H9 (cell line): ENCODE measurements around the gene BICD2. TPM values are rescaled to one million over a fixed set of nuclear protein-coding genes. Genes with fewer than 3 reads are reported as not detected.

ENCODE experiments used
- DNase-seq: peaks from one replicate; pipeline ENCODE4 v3.0.0-alpha.2; 2017
- H2AFZ ChIP-seq: one replicate; pipeline ENCODE4 v1.6.1; 2013; ENCODE audit warnings: mild to moderate bottlenecking, low read length, control low read depth, moderate library complexity
- H2AK5ac ChIP-seq: 2 replicates; pipeline ENCODE4 v1.6.1; 2013; ENCODE audit warnings: low read length, control low read depth, mixed read lengths; ENCODE audit not compliant: insufficient read length
- H2BK120ac ChIP-seq: one replicate; pipeline ENCODE4 v1.6.1; 2013; ENCODE audit warnings: low read depth, mild to moderate bottlenecking, low read length, control low read depth, inconsistent platforms; ENCODE audit not compliant: poor library complexity, severe bottlenecking
- H2BK12ac ChIP-seq: 2 replicates; pipeline ENCODE4 v1.6.1; 2013; ENCODE audit warnings: low read length, control low read depth, mixed read lengths, low read depth; ENCODE audit not compliant: insufficient read length
- H2BK15ac ChIP-seq: 2 replicates; pipeline ENCODE4 v1.6.1; 2013; ENCODE audit warnings: low read depth, low read length, control low read depth
- H2BK20ac ChIP-seq: one replicate; pipeline ENCODE4 v1.6.1; 2013; ENCODE audit warnings: low read depth, mild to moderate bottlenecking, low read length, control low read depth, inconsistent platforms; ENCODE audit not compliant: poor library complexity, severe bottlenecking
- H2BK5ac ChIP-seq: 2 replicates; pipeline ENCODE4 v1.6.1; 2013; ENCODE audit warnings: low read length, control low read depth, mixed read lengths; ENCODE audit not compliant: insufficient read length
- H3K14ac ChIP-seq: 2 replicates; pipeline ENCODE4 v1.6.1; 2013; ENCODE audit warnings: low read length, control low read depth; ENCODE audit not compliant: insufficient read depth
- H3K18ac ChIP-seq: 2 replicates; pipeline ENCODE4 v1.6.1; 2013; ENCODE audit warnings: low read depth, mild to moderate bottlenecking, mixed read lengths, low read length, control low read depth; ENCODE audit not compliant: insufficient read length
- H3K23ac ChIP-seq: 2 replicates; pipeline ENCODE4 v1.6.1; 2013; ENCODE audit warnings: low read length, control low read depth, mixed read lengths, low read depth; ENCODE audit not compliant: insufficient read length
- H3K23me2 ChIP-seq: 2 replicates; pipeline ENCODE4 v1.6.1; 2013; ENCODE audit warnings: low read depth, mild to moderate bottlenecking, mixed read lengths, low read length, control low read depth; ENCODE audit not compliant: insufficient read length, poor library complexity, severe bottlenecking
- H3K27ac ChIP-seq: 2 replicates; pipeline ENCODE4 v1.5.1; 2013; ENCODE audit warnings: low read length, control low read depth, mixed read lengths, low read depth; ENCODE audit not compliant: insufficient read length
- H3K27me3 ChIP-seq: 2 replicates; pipeline ENCODE4 v1.6.1; 2013; ENCODE audit warnings: low read length, control low read depth, inconsistent platforms; ENCODE audit not compliant: insufficient read depth
- H3K4ac ChIP-seq: 2 replicates; pipeline ENCODE4 v1.6.1; 2013; ENCODE audit warnings: low read depth, mild to moderate bottlenecking, control low read depth, inconsistent platforms, low read length, moderate library complexity
- H3K4me1 ChIP-seq: 2 replicates; pipeline ENCODE4 v1.6.1; 2013; ENCODE audit warnings: low read length, control low read depth, inconsistent platforms; ENCODE audit not compliant: insufficient read depth
- H3K4me2 ChIP-seq: 2 replicates; pipeline ENCODE4 v1.6.1; 2013; ENCODE audit warnings: low read length, control low read depth, mixed read lengths; ENCODE audit not compliant: insufficient read length, insufficient read depth
- H3K56ac ChIP-seq: 2 replicates; pipeline ENCODE4 v1.6.1; 2013; ENCODE audit warnings: low read depth, mild to moderate bottlenecking, mixed read lengths, low read length, control low read depth; ENCODE audit not compliant: insufficient read length
- H3K79me1 ChIP-seq: 2 replicates; pipeline ENCODE4 v1.6.1; 2013; ENCODE audit warnings: low read depth, mild to moderate bottlenecking, moderate library complexity, low read length, control low read depth, inconsistent platforms; ENCODE audit not compliant: insufficient read depth, poor library complexity, severe bottlenecking
- H3K79me2 ChIP-seq: 2 replicates; pipeline ENCODE4 v1.6.1; 2013; ENCODE audit warnings: low read length, control low read depth, inconsistent platforms; ENCODE audit not compliant: insufficient read depth
- H3K9ac ChIP-seq: 2 replicates; pipeline ENCODE4 v1.6.1; 2013; ENCODE audit warnings: low read length, control low read depth, mixed read lengths; ENCODE audit not compliant: insufficient read length; ENCODE audit errors: extremely low read depth
- H3K9me3 ChIP-seq: one replicate; pipeline ENCODE4 v1.6.1; 2013; ENCODE audit warnings: low read depth, low read length, inconsistent platforms; ENCODE audit not compliant: control insufficient read depth
- H3T11ph ChIP-seq: one replicate; pipeline ENCODE4 v1.6.1; 2013; ENCODE audit warnings: mild to moderate bottlenecking, low read length, control low read depth, inconsistent platforms
- H4K20me1 ChIP-seq: one replicate; pipeline ENCODE4 v1.6.1; 2013; ENCODE audit not compliant: control insufficient read depth, insufficient read length, insufficient read depth
- H4K5ac ChIP-seq: 2 replicates; pipeline ENCODE4 v1.6.1; 2013; ENCODE audit warnings: low read depth, mild to moderate bottlenecking, mixed read lengths, low read length, control low read depth; ENCODE audit not compliant: insufficient read length
- H4K8ac ChIP-seq: replicated peaks from 2 replicates; pipeline ENCODE4 v1.6.1; 2013; ENCODE audit warnings: low read length, control low read depth, mixed read lengths, low read depth; ENCODE audit not compliant: insufficient read length
- H4K91ac ChIP-seq: 2 replicates; pipeline ENCODE4 v1.6.1; 2013; ENCODE audit warnings: low read depth, mild to moderate bottlenecking, moderate library complexity, mixed read lengths, low read length, control low read depth; ENCODE audit not compliant: insufficient read length
- H3K27ac Mint-ChIP-seq, 3 experiments: 2 replicates in 2 of 3; 3 replicates in 1 of 3; pipeline ENCODE4 v1.8.0; 2020 to 2021; ENCODE audit warnings: mixed read lengths in 3 of 3, mild to moderate bottlenecking in 1 of 3, moderate library complexity in 1 of 3
- H3K27me3 Mint-ChIP-seq: 2 replicates; pipeline ENCODE4 v1.8.0; 2021; ENCODE audit warnings: low read depth, mild to moderate bottlenecking, moderate library complexity, mixed read lengths
- H3K36me3 Mint-ChIP-seq, 3 experiments: 2 replicates in 2 of 3; 3 replicates in 1 of 3; pipeline ENCODE4 v1.8.0; 2020 to 2021; ENCODE audit warnings: low read depth in 3 of 3, mixed read lengths in 3 of 3; ENCODE audit not compliant: insufficient read depth in 1 of 3
- H3K4me1 Mint-ChIP-seq, 2 experiments: 2 replicates each; pipeline ENCODE4 v1.8.0; 2020; ENCODE audit warnings: mixed read lengths in 2 of 2
- H3K4me3 Mint-ChIP-seq, 2 experiments: 2 replicates in 1 of 2; 3 replicates in 1 of 2; pipeline ENCODE4 v1.8.0; 2020 to 2021; ENCODE audit warnings: mild to moderate bottlenecking in 2 of 2, mixed read lengths in 2 of 2, moderate library complexity in 1 of 2
- H3K9me3 Mint-ChIP-seq, 2 experiments: 2 replicates in 1 of 2; 3 replicates in 1 of 2; pipeline ENCODE4 v1.8.0; 2020; ENCODE audit warnings: mild to moderate bottlenecking in 2 of 2, mixed read lengths in 2 of 2, moderate library complexity in 1 of 2
- WGBS: extraction: QIAGEN DNeasy Blood & Tissue Kit; methylation state at CpG from one replicate; pipeline ENCODE4 v1.1.7; 2013; ENCODE audit warnings: missing lambda C conversion rate, low lambda C conversion rate, mixed read lengths; ENCODE audit not compliant: insufficient read length; ENCODE audit errors: extremely low coverage; 5-methylcytosine and 5-hydroxymethylcytosine counted together
- total RNA-seq: library from RNA; stranded (reverse); gene quantifications from 2 replicates; pipeline ENCODE4 v1.2.1, GENCODE V29; 2021
- TF ChIP-seq, protein P1 (sequence below): fragments of 200-600 bp; sonication (generic); conservative IDR thresholded peaks from 3 replicates; pipeline ENCODE4 v1.8.0; 2021; ENCODE audit warnings: antibody characterized with exemption, mild to moderate bottlenecking

The BICD2 gene
- total RNA-seq, 1 experiment from 2014 or later, result 22.3 TPM

DNA sequence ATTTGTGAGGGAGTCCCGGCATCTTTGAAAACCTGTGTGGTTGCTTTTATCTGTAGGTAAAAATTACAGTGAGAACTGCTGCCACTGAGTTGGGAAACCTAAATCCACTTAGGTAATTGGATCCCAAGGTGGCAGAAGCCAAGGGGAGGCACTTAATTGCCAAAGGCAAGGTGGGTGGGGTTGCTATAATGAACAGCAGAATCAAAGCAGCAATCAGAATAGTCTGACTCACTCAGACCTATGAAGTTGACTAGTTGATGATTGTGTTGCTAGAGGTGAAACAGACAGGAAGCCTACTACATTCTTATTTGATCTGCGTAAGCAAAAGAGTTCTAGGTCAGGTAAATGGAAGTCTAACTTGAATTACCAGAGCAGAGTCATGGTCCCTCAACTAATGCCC, 17.3 kb upstream of the BICD2 start:
- Histone ChIP-seq H3K79me1 (no peaks in the 10 kb centered on the region), H3K4me1 (no peaks in the 10 kb centered on the region), H3K18ac (no peak overlapping the region), H4K91ac (no peak overlapping the region), H3T11ph (no peak overlapping the region), H4K5ac (no peak overlapping the region), H4K8ac (no peak overlapping the region), H4K20me1 (no peaks in the 10 kb centered on the region), H2BK15ac (no peak overlapping the region), H3K9me3 (no peaks in the 10 kb centered on the region), H3K23ac (no peak overlapping the region), H2AK5ac (no peak overlapping the region), H3K27me3 (no peaks in the 10 kb centered on the region), H2AFZ (no peak overlapping the region), H2BK12ac (no peak overlapping the region), H3K4me2 (no peak overlapping the region), H3K79me2 (no peaks in the 10 kb centered on the region), H2BK20ac (no peak overlapping the region), H3K23me2 (no peaks in the 10 kb centered on the region), H2BK120ac (no peak overlapping the region), H3K4ac (no peak overlapping the region), H3K27ac (no peak overlapping the region), H3K9ac (no peak overlapping the region), H2BK5ac (no peak overlapping the region), H3K56ac (no peak overlapping the region), H3K14ac (no peak overlapping the region)
- no peaks in the 10 kb centered on the region for H3K36me3 Mint-ChIP-seq
- peaks cover 0 to 3% of the 10 kb centered on the region in 2 experiments; a peak in 2 of 5 replicates for H3K9me3 Mint-ChIP-seq
- no peak overlapping the region for H3K4me3 Mint-ChIP-seq
- peaks cover 4% of the 10 kb centered on the region for H3K27me3 Mint-ChIP-seq
- no peaks in the 10 kb centered on the region for H3K4me1 Mint-ChIP-seq
- TF ChIP-seq, protein P1, sequence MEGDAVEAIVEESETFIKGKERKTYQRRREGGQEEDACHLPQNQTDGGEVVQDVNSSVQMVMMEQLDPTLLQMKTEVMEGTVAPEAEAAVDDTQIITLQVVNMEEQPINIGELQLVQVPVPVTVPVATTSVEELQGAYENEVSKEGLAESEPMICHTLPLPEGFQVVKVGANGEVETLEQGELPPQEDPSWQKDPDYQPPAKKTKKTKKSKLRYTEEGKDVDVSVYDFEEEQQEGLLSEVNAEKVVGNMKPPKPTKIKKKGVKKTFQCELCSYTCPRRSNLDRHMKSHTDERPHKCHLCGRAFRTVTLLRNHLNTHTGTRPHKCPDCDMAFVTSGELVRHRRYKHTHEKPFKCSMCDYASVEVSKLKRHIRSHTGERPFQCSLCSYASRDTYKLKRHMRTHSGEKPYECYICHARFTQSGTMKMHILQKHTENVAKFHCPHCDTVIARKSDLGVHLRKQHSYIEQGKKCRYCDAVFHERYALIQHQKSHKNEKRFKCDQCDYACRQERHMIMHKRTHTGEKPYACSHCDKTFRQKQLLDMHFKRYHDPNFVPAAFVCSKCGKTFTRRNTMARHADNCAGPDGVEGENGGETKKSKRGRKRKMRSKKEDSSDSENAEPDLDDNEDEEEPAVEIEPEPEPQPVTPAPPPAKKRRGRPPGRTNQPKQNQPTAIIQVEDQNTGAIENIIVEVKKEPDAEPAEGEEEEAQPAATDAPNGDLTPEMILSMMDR, result no peak
- H3K27ac Mint-ChIP-seq, result no peak overlapping the region
- DNase-seq, result no peak
- WGBS, result no CpG with 5 or more reads among the region's 2 CpGs
